Measurements from ENCODE around the gene DOHH. TPM values are rescaled to one million over a fixed set of nuclear protein-coding genes. Genes with fewer than 3 reads are reported as not detected.

Gene DOHH
- total and polyA plus RNA-seq, 2 experiments from 2014 or later = 19.0 to 34.7 TPM

DNA sequence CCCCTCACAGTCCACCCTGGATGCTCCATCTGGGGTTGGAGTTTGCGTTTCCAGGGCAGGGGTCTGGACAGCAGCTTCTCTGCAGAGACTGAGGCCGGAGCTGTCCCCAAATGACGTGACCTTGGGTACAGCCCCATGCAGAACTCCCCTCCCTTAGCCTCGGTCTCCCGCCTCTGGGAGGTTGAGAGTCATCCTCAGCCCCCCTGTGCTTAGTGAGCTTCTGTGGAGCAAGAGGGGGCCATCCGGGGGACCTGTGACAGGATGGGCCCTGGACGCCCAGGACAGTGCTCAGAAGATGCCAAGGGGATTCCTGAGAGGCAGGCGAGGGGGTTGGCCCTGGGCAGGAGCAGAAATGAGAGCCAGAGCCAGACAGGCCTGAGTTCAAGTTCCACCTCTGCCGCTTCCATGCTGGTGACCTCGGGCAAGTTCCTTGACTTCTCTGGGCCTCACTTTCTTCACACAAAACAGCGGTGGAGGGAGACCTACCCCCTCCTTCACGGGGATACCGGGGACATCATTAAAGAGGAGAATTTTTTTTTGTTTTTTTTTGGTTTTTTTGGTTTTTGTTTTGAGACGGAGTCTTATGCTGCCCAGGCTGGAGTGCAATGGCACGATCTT lies 40.4 kb downstream of the DOHH start:
- ATAC-seq = no peak

More for the DNA sequence above, 40.4 kb downstream of the DOHH start:
- Histone ChIP-seq H2AFZ (no peak overlapping the region), H3K9me2 (ENCODE audit: insufficient read depth) (no peaks in the 10 kb centered on the region), H3K27ac (ENCODE audit: low read depth) (no peak overlapping the region), H3F3A (replicated peaks; ENCODE audit: low read depth) (peaks cover 6% of the 10 kb centered on the region; the same call in 1 of the 2 replicates), H3K27me3 (ENCODE audit: insufficient read depth) (peaks cover 83% of the 10 kb centered on the region), H3K4me3 (peak overlapping the region; percentile 56; the same call in 1 of the 2 replicates), H3K79me2 (replicated peaks; ENCODE audit: insufficient read depth) (no peaks in the 10 kb centered on the region), H4K20me1 (replicated peaks; ENCODE audit: insufficient read depth) (peaks cover 9% of the 10 kb centered on the region), H3K4me2 (peak overlapping the region; percentile 81), H3K36me3 (ENCODE audit: insufficient read depth) (no peaks in the 10 kb centered on the region), H3K4me1 (ENCODE audit: insufficient read depth) (peaks cover 29% of the 10 kb centered on the region)
- TF ChIP-seq EZH2 (IDR thresholded peaks at IDR 0.05; ENCODE audit: low read depth, unreplicated experiment) (no peak), ZNF114 (CRISPR knock-in tag; IDR thresholded peaks at IDR 0.05) (no peak), ZNF331 (CRISPR knock-in tag; IDR thresholded peaks at IDR 0.05; ENCODE audit: low read depth) (no peak), POLR2AphosphoS5 (IDR thresholded peaks at IDR 0.05; ENCODE audit: low read depth) (no peak), CREB1 (CRISPR knock-in tag; IDR thresholded peaks at IDR 0.05; ENCODE audit: low read depth) (no peak), EZH2phosphoT487 (IDR thresholded peaks at IDR 0.05; ENCODE audit: unreplicated experiment) (no peak), STAT1 (IDR thresholded peaks at IDR 0.05; ENCODE audit: unreplicated experiment) (no peak)
- TF ChIP-seq, protein P1, sequence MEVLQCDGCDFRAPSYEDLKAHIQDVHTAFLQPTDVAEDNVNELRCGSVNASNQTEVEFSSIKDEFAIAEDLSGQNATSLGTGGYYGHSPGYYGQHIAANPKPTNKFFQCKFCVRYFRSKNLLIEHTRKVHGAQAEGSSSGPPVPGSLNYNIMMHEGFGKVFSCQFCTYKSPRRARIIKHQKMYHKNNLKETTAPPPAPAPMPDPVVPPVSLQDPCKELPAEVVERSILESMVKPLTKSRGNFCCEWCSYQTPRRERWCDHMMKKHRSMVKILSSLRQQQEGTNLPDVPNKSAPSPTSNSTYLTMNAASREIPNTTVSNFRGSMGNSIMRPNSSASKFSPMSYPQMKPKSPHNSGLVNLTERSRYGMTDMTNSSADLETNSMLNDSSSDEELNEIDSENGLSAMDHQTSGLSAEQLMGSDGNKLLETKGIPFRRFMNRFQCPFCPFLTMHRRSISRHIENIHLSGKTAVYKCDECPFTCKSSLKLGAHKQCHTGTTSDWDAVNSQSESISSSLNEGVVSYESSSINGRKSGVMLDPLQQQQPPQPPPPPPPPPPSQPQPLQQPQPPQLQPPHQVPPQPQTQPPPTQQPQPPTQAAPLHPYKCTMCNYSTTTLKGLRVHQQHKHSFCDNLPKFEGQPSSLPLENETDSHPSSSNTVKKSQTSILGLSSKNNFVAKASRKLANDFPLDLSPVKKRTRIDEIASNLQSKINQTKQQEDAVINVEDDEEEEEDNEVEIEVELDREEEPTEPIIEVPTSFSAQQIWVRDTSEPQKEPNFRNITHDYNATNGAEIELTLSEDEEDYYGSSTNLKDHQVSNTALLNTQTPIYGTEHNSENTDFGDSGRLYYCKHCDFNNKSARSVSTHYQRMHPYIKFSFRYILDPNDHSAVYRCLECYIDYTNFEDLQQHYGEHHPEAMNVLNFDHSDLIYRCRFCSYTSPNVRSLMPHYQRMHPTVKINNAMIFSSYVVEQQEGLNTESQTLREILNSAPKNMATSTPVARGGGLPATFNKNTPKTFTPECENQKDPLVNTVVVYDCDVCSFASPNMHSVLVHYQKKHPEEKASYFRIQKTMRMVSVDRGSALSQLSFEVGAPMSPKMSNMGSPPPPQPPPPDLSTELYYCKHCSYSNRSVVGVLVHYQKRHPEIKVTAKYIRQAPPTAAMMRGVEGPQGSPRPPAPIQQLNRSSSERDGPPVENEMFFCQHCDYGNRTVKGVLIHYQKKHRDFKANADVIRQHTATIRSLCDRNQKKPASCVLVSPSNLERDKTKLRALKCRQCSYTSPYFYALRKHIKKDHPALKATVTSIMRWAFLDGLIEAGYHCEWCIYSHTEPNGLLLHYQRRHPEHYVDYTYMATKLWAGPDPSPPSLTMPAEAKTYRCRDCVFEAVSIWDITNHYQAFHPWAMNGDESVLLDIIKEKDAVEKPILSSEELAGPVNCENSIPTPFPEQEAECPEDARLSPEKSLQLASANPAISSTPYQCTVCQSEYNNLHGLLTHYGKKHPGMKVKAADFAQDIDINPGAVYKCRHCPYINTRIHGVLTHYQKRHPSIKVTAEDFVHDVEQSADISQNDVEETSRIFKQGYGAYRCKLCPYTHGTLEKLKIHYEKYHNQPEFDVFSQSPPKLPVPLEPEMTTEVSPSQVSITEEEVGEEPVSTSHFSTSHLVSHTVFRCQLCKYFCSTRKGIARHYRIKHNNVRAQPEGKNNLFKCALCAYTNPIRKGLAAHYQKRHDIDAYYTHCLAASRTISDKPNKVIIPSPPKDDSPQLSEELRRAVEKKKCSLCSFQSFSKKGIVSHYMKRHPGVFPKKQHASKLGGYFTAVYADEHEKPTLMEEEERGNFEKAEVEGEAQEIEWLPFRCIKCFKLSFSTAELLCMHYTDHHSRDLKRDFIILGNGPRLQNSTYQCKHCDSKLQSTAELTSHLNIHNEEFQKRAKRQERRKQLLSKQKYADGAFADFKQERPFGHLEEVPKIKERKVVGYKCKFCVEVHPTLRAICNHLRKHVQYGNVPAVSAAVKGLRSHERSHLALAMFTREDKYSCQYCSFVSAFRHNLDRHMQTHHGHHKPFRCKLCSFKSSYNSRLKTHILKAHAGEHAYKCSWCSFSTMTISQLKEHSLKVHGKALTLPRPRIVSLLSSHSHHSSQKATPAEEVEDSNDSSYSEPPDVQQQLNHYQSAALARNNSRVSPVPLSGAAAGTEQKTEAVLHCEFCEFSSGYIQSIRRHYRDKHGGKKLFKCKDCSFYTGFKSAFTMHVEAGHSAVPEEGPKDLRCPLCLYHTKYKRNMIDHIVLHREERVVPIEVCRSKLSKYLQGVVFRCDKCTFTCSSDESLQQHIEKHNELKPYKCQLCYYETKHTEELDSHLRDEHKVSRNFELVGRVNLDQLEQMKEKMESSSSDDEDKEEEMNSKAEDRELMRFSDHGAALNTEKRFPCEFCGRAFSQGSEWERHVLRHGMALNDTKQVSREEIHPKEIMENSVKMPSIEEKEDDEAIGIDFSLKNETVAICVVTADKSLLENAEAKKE (CRISPR knock-in tag; IDR thresholded peaks at IDR 0.05) = no peak
- TF ChIP-seq, protein P2, sequence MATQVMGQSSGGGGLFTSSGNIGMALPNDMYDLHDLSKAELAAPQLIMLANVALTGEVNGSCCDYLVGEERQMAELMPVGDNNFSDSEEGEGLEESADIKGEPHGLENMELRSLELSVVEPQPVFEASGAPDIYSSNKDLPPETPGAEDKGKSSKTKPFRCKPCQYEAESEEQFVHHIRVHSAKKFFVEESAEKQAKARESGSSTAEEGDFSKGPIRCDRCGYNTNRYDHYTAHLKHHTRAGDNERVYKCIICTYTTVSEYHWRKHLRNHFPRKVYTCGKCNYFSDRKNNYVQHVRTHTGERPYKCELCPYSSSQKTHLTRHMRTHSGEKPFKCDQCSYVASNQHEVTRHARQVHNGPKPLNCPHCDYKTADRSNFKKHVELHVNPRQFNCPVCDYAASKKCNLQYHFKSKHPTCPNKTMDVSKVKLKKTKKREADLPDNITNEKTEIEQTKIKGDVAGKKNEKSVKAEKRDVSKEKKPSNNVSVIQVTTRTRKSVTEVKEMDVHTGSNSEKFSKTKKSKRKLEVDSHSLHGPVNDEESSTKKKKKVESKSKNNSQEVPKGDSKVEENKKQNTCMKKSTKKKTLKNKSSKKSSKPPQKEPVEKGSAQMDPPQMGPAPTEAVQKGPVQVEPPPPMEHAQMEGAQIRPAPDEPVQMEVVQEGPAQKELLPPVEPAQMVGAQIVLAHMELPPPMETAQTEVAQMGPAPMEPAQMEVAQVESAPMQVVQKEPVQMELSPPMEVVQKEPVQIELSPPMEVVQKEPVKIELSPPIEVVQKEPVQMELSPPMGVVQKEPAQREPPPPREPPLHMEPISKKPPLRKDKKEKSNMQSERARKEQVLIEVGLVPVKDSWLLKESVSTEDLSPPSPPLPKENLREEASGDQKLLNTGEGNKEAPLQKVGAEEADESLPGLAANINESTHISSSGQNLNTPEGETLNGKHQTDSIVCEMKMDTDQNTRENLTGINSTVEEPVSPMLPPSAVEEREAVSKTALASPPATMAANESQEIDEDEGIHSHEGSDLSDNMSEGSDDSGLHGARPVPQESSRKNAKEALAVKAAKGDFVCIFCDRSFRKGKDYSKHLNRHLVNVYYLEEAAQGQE (IDR thresholded peaks at IDR 0.05; ENCODE audit: unreplicated experiment) = no peak
- Mint-ChIP-seq H3K9me3 (no peaks in the 10 kb centered on the region; the same call in 1 of the 3 replicates), H3K27ac (no peak overlapping the region), H3K36me3 (ENCODE audit: low read depth) (no peaks in the 10 kb centered on the region), H3K4me3 (peak overlapping the region; percentile 29; the same call in 2 of the 3 replicates), H3K4me1 (peaks cover 17% of the 10 kb centered on the region), H3K27me3 (ENCODE audit: insufficient read depth, low read depth, poor library complexity) (peaks cover 48% of the 10 kb centered on the region)
- DNase-seq (ENCODE audit: low spot score) = no peak
